ENCODE results near the gene MMP14.
"Not testable (repeated sequence)": the region's sequence is repeated elsewhere in the genome, so short reads cannot be mapped to it uniquely, and the experiment has no call there.

The MMP14 gene

DNA sequence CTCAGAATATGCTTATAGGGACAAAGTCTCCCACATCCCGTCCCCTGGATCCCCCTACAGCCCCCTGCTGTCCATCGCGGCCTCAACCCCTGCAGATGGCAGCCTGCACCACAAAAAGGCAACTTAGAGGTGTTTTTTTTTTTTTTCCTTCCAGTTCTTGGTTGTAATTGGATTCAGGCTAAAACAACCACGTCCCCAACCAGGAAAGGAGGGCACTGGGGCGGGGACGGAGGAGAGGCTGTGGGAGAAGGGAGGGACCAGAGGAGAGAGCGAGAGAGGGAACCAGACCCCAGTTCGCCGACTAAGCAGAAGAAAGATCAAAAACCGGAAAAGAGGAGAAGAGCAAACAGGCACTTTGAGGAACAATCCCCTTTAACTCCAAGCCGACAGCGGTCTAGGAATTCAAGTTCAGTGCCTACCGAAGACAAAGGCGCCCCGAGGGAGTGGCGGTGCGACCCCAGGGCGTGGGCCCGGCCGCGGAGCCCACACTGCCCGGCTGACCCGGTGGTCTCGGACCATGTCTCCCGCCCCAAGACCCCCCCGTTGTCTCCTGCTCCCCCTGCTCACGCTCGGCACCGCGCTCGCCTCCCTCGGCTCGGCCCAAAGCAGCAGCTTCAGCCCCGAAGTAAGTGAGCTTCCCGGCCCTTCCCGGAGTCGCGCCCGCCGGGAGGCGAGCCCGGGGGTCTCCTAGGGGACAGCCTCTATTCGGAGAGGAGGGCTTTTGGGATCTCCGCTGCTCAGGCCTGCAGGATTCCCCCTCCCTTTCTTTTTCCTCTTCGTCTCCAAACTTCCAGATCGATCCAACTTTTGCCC is at the start of gene MMP14:
Gene MMP14, plus strand, starts transcription at position 285 of the 813 bp plus-strand sequence. Its CDS starts 233 bp downstream, at position 518.
- no peak for DNase-seq

DNA sequence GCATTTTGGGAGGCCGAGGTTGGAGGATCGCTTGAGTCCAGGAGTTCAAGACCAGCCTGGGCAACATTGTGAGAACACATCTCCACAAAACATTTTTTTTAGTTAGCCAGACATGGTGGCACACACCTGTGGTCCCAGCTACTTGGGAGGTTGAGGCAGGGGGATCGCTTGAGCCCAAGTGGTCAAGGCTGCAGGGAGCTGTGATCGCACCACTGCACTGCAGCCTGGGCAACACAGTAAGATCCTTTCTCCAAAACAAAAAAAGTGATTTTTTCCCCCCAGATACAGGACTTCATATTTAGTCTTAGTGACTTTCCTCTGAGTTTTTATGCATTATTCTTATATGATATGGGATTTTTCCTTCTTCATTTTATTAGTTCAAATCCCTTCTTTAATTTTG is 49.7 kb upstream of the MMP14 start:
- no peak for DNase-seq

DNA sequence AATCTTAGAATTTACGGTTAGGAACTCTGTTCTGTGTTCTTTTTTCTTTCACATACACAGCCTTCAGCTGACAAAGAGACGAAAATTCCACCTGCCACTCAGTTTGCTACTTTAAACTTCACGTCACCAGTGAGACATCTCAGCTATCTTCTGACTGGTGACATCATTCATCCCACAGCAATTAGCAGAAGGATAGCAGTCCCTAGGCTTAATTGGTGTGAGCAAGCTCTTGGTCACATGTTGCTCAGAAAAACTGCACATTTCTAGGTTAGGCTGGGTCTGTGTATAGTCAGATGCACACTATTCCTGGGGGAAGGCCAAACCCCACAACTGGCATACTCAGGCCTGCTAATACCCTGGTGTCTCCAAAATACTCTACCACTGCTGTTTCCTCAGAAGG is 45.1 kb upstream of the MMP14 start:
- no peak for DNase-seq

DNA sequence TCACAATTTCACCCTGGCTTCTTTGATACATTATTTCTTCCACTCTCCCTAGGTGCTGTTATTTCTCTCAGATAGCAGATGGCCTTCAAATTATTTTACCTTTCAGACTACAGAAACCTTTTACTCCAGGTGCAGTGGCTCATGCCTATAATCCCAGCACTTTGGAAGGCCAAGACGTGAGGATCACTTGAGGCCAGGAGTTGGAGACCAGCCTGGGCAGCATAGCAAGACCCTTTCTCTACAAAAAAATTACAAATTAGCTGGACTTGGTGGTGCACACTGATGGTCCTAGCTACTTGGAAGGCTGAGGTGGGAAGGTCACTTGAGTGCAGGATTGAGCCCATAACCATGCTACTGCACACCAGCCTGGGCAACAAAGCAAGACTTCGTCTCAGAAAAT is 44.2 kb upstream of the MMP14 start:
- no peak for DNase-seq

DNA sequence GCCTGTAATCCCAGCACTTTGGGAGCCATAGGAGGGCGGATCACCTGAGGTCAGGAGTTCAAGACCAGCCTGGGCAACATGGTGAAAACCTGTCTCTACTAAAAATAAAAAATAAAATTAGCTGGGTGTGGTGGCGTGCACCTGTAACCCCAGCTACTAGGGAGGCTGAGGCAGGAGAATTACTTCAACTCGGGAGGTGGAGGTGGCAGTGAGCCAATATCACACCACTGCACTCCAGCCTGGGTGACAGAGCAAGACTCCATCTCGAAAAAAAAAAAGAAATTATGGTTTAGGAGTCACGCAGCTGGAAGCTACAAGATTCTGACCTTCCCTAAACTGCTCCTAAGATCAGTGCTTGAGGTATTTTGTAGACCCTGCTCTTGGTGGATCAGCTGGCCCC is 42.8 kb upstream of the MMP14 start:
- not testable (repeated sequence) for DNase-seq

DNA sequence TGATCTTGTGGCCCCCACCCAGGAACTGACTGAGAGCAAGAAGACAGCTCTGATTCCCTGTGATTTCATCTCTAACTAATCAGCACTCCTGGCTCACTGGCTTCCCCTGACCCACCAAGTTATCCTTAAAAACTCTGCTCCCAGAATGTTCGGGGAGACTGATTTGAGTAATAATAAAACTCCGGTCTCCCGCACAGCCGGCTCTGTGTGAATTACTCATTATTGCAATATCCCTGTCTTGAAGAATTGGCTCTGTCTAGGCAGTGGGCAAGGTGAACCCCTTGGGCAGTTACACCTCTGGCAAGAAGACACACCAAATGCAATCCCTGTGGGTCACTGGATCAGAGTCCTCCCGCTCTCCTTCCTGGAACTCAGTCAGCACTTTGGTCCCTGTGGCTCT is 42.4 kb upstream of the MMP14 start:
- DNase-seq = no peak

DNA sequence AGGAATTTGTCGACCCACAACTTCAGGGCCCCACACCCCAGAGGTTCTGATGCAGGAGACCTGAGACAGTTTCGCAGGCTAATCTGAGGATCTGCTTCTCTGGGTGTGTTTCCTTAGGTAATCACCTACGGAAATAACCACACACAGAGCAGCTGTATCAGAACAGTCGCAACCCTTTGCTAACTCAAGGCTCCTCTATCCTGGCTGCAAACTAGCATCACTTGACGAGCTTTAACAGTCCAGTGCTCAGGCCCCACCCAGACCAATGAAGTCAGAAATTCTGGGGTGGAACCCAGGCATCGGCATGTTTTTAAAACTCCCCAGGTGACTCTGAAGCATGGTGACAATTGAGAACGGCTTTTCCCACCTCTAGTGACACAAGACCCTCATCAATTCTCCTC is 41.8 kb upstream of the MMP14 start:
- no peak for DNase-seq

DNA sequence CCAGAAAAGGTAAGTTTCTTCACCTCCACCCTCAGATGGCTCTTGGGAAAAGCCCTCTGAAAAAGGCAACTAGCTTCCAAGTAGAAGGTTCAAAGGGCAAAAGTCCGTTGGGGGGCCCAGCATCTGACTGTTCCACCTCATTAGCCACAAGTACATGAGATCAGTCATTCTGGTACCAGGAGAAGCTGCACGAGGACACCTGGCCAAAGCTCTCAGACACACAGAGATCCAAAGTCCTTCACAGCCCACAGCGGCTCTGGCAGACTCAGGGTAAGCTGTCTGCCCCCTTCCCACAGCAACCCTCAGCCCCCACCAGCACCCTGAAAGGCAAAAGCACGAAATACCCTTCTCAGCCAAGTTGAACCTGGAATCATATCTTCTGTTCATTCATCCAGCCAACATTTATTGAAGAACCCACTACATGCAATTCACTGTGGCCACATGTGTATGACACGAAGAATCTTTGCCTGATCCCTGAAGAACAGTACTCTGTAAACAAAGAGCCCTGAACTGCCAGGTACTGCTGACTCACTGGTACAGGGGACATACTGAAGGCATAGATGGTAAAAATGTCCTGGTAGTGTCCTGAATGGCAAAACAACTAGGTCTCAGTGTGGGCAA is 40.2 kb upstream of the MMP14 start:
- DNase-seq = no peak

DNA sequence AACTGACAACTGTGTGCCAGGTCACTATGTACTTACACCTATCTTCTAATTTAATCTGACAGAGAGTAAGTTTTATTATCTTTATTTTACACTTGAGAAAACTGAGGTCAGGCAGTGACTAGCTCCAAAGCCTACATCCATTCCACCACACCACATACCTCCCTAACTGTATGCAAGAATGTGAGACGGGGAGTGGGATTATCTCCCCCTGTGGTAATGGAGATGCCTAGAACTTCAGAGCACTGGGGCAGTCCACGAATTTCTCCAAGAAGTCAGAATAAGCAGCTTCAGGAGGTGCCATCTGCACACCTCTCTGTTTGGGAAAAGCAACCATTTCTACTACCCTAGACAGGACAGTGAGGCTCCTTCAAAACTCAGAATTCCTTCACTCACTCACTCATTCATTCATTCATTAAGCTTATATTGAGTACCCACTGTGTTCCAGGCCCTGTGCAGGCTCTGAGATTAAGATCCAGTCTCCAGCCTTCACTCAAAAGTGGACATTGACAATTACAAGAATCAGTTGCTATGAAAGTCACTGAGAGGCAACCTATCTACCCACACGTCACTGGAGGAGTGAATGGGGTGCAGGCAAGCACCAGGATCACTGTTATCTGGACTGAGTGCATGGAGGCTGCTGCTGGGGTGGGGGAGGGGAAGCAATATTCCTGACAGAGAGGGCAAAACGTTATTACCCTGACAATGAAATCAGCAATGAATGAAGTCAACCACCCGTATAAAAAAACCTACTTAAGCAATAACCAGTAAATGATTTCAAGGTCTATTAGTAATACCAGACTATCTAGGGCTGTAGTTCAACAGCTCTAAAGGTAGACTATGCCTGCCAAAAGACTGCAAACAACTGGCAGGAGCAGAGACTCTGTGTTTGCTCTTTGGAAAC is 39.1 kb upstream of the MMP14 start:
- no peak for DNase-seq

DNA sequence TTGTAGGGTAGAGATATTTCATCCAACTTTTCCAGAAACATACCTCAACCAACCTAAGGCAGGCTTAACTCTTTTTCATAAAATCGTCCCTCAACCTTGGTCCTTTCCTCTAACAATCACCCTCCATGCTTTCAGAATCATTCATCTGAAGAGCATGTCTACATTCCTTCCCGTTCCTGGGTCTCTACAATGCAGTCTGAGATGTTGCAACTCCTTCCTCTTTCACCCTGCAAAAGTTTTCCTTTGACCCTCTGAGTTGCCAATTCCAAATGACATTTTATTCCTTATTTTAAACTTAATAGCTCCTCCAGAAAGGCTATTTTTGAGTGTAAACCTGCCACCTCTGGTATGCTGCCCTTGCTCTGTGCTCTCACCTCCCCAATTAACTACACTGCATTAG is 37.9 kb upstream of the MMP14 start:
- DNase-seq = no peak

DNA sequence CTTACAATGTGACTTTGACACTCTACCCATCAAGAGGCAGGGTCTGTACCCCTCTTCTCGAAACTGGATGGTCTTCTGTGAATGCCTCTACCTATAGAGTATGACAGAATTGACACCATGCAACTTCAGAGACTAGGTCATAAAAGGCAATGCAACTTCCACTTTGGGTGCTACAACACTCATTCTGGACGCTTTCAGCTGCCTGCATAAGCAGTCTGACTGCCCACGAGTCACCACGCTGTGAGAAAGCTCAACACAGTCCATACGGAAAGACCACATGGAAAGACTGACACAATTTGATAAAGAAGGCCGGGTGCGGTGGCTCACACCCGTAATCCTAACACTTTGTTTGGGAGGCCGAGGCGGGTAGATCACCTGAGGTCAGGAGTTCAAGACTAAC is 36.0 kb upstream of the MMP14 start:
- DNase-seq = no peak

DNA sequence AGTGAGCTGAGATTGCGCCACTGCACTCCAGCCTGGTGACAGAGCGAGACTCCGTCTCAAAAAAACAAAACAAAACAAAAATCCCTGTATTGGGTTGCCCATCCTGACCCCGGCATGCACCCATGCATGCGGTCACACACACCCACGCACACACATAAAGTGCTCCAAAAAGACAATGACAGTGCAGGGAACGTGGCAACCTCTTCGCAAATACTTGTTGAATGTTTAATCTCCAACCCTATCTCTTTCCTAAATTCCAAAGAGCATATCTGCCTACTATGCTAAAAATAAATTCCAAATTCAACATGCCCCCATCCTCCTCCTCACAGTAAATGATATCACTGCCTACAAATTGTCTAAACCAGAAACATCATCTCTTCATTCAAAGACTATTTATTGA is 34.7 kb upstream of the MMP14 start:
- no peak for DNase-seq

DNA sequence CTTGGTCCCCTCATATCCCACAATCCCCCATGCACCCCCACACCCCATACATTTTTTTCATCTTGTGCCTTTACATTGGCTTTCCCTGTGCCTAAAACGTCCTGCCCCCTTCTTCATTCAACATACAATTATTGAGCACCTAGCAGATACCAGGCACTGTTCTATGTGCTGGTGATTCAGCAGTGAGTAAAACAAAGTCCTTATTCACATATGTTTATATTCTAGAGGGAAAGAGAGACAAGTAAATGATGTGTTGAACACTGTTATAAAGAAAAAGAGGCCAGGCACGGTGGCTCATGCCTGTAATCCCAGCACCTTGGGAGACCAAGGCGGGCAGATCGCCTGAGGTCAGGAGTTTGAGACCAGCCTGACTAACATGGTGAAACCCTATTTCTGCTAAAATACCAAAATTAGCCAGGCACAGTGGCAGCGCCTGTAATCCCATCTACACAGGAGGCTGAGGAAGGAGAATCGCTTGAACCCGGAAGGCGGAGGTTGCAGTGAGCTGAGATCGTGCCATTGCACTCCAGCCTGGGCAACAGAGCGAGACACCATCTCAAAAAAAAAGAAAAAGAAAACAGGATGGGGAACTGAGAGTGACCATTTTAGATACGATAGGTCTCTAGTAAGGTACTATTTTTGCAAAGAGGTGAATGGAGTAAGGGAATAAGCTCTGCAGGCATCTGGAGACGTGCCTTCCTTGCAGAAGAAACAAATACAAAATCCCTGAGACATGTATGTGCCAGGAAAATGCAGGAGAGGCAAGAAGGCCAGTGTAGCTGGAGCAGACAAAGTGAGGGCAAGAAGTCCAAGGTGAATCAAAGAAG is 33.3 kb upstream of the MMP14 start:
- DNase-seq = no peak

DNA sequence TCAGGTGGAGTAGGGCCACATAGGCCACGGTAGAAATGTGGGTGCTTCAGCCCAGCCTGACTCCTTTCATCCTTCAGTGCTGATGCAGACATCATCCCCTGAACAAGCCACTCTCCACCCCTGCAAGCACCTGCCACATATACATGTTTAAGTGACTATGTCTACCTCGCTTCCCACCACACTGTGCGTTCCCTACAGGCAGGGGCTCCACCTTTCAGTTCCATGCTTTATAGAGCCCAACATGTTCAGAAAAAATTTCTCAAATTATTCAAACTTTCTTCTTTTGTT is 32.8 kb upstream of the MMP14 start:
- DNase-seq = no peak

DNA sequence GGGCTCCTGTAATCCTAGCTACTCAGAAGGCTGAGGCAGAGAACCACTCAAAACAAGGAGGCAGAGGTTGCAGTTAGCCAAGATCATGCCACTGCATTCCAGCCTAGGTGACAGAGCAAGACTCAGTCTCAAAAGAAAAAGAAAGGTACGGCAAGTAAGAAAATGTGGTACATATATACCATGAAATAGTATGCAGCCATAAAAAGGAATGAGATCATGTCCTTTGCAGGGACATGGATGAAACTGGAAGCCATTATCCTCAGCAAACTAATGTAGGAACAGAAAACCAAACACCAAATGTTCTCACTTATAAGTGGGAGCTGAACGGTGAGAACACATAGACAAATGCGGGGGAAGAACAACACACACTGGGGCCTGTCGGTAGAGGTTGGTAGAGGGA is 31.1 kb upstream of the MMP14 start:
- not testable (repeated sequence) for DNase-seq

DNA sequence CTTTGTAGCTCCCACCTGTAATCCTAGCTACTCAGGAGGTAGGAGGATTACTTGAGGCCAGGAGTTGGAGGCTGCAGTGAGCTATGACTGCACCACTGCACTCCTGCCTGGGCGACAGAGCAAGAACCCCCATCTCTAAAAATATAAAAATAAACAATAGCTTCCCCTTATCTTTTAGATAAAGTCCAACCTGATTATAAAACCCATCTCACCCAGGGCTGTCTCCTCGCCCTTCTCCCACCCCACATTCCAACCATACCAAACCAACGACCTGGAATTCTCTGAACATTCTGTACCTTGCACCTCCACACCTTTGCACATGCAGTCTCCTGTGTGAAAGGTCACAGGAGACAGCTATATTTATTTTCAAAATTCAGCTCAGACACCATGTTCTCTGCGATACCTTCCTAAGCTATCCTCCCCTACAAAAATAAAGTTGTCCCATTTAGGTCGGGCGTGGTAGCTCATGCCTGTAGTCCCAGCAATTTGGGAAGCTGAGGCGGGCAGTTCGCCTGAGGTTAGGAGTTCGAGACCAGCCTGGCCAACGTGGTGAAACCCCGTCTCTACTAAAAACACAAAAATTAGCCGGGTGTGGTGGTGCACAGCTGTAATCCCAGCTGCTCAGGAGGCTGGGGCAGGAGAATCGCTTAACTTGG is 28.8 kb upstream of the MMP14 start:
- no peak for DNase-seq

DNA sequence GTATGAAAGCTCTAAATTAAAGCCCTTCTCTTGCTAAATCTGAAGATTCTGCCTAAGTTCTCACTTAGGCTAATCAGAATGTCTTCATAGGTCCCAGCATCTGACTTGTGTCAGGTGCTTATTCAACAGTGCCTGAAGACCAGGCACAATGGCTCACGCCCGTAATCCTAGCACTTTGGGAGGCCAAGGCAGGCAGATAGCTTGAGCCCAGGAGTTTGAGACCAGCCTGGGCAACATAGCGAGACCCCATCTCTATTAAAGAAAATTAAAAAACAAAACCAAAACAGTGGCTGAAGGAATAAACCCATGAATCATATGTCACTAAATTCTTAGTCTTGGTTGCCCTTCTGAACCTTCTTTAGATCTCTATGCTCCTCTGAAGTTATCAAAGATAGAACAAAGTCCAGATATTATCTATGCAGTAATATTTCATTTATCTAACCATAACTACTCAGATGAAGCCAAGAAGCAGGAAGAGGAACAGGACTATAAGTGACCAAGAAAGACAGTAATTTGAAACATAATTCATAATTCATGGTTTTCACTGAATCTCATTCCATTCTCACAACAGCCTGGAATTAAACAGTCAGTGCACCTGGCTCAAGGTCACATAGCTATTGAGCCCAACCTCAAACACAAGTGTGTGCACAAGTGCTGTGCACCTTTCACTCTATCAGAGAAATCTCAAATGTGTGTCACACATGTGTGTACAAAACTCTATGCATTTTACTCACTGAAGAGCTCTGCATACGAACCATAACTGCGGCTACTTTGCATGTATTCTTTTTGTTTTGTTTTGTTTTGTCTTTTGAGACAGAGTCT is 27.8 kb upstream of the MMP14 start:
- no peak for DNase-seq

DNA sequence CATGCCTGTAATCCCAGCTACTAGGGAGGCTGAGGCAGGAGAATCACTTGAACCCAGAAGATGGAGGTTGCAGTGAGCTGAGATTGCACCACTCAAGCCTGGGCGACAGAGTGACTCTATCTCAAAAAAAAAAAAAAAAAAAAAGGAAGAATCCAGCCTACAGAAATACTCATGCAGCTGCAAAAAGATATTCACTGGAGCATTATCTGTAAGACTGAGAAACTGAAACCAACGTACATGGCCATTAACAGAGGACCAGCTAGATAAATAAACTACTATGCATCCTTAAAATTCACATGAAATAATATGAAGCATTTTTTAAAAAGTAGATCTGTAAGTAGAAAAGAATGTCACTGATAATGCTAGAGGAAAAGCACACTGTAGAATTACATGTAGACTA is 24.7 kb upstream of the MMP14 start:
- no peak for DNase-seq

DNA sequence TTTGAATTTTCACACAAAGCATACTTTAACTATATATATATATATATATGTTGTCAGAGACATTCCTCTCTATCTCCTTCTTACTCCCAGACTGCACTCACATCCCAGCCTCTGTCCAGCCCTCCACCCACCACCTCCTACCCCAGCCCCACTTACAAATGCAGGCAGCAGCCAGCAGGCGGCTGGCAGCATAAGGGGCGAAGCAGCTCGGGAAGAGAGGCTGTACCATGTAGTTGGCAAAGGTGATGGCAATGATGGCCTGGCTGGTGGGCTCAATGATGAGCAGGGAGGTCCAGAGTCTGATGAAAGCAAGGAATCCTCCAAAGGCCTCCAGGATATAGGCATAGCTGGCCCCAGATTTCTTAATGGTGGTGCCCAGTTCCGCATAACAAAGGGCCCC is 23.6 kb upstream of the MMP14 start:
- DNase-seq = no peak

DNA sequence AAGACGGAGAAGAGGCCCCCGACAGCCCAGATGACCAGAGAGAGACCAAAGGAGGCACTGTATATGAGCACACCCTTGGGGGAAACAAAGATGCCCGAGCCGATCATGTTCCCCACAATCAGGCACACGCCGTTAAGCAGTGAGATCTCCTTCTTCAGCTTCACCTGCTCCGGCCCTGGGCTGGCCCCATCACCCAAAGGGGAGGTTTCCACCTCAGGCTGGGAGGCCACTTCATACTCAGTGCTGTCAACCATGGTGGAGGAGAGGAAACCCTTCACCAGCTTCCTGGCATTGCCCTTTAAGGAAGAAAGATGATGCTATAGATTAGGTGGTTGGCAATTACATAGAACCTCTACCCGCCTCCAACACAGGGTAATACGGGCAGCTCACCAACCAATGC is 23.2 kb upstream of the MMP14 start:
- no peak for DNase-seq

DNA sequence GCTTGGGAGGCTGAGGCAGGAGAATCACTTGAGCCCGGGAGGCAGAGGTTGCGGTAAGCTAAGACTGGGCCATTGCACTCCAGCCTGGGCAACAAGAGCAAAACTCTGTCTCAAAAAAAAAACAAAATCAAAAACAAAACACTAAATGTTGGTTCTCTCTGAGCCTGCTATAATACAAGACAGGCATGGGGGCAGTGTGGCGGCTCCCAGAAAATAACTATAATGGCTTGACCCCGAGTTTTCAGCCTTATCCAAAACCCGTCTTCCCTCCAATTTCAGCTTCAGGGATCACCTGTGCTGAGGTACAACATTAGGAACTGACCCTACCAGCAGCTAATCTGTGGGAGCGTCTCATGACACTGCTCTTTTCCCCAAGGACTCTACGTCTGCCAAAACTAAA is 22.0 kb upstream of the MMP14 start:
- no peak for DNase-seq
